Neural progenitor cell (in vitro differentiated cells): ENCODE data around the gene FBXO44. TPM values are rescaled to one million over a fixed set of nuclear protein-coding genes. Genes with fewer than 3 reads are reported as not detected.

ENCODE experiments used
- DNase-seq: peaks from one replicate; pipeline ENCODE4 v3.0.0-alpha.2; 2016; ENCODE audit warnings: low spot score
- H2AFZ ChIP-seq: fragments of 200-600 bp; sonication (generic); replicated peaks from 2 replicates; pipeline ENCODE4 v1.6.1; 2016; ENCODE audit warnings: antibody characterized with exemption
- H3F3A ChIP-seq: fragments of 200-600 bp; sonication (generic); 2 replicates; pipeline ENCODE4 v1.6.1; 2016; ENCODE audit warnings: antibody characterized with exemption, low read depth
- H3K27ac ChIP-seq: fragments of 200-600 bp; sonication (generic); 2 replicates; pipeline ENCODE4 v1.5.1; 2016; ENCODE audit warnings: mild to moderate bottlenecking
- H3K27me3 ChIP-seq: fragments of 200-600 bp; sonication (generic); 2 replicates; pipeline ENCODE4 v1.6.1; 2016; ENCODE audit warnings: mild to moderate bottlenecking, moderate library complexity
- H3K36me3 ChIP-seq: fragments of 200-600 bp; sonication (generic); 2 replicates; pipeline ENCODE4 v1.5.1; 2016
- H3K4me1 ChIP-seq: fragments of 200-600 bp; sonication (generic); 2 replicates; pipeline ENCODE4 v1.6.1; 2016; ENCODE audit warnings: mixed run types
- H3K4me2 ChIP-seq: fragments of 200-600 bp; sonication (generic); 2 replicates; pipeline ENCODE4 v1.6.1; 2016
- H3K4me3 ChIP-seq: fragments of 200-600 bp; sonication (generic); 2 replicates; pipeline ENCODE4 v1.5.1; 2016
- H3K79me2 ChIP-seq: fragments of 200-600 bp; sonication (generic); 2 replicates; pipeline ENCODE4 v1.6.1; 2016; ENCODE audit warnings: low read depth
- H3K9ac ChIP-seq: fragments of 200-600 bp; sonication (generic); 2 replicates; pipeline ENCODE4 v1.6.1; 2016
- H3K9me3 ChIP-seq: fragments of 200-600 bp; sonication (generic); 2 replicates; pipeline ENCODE4 v1.5.1; 2016; ENCODE audit warnings: low read depth
- H4K20me1 ChIP-seq: fragments of 200-600 bp; sonication (generic); 2 replicates; pipeline ENCODE4 v1.6.1; 2016; ENCODE audit warnings: low read depth
- H3K27ac Mint-ChIP-seq: 3 replicates; pipeline ENCODE4 v1.8.0; 2021; ENCODE audit warnings: mixed read lengths
- H3K27me3 Mint-ChIP-seq: 2 replicates; pipeline ENCODE4 v1.8.0; 2022; ENCODE audit warnings: low read depth, mild to moderate bottlenecking, inconsistent platforms, moderate library complexity, mixed read lengths; ENCODE audit not compliant: insufficient read depth
- H3K36me3 Mint-ChIP-seq: 3 replicates; pipeline ENCODE4 v1.8.0; 2021; ENCODE audit warnings: mixed read lengths
- H3K4me1 Mint-ChIP-seq: 3 replicates; pipeline ENCODE4 v1.8.0; 2021; ENCODE audit warnings: mixed read lengths
- H3K4me3 Mint-ChIP-seq: 3 replicates; pipeline ENCODE4 v1.8.0; 2021; ENCODE audit warnings: mild to moderate bottlenecking, moderate library complexity, mixed read lengths
- H3K9me3 Mint-ChIP-seq: 3 replicates; pipeline ENCODE4 v1.8.0; 2020; ENCODE audit warnings: mixed read lengths
- CTCF ChIP-seq: fragments of 200-600 bp; sonication (generic); IDR thresholded peaks from 2 replicates; pipeline ENCODE4 v1.5.1; 2017; ENCODE audit warnings: antibody characterized with exemption, mild to moderate bottlenecking
- EZH2 ChIP-seq: fragments of 200-600 bp; sonication (generic); IDR thresholded peaks from 2 replicates; pipeline ENCODE4 v1.6.1; 2017; ENCODE audit warnings: antibody characterized with exemption, mild to moderate bottlenecking, moderate library complexity
- EZH2phosphoT487 ChIP-seq: fragments of 200-600 bp; sonication (generic); IDR thresholded peaks from 2 replicates; pipeline ENCODE4 v1.6.1; 2017; ENCODE audit warnings: antibody characterized with exemption
- total RNA-seq: library from RNA; depleted of rRNA; stranded (reverse); fragments of >200 nt; gene quantifications from 2 replicates; pipeline ENCODE4 v1.2.3, GENCODE V29; 2015; ENCODE audit warnings: low replicate concordance

FBXO44 gene
- total RNA-seq, 1 donor from 2014 or later = 5.3 TPM

DNA sequence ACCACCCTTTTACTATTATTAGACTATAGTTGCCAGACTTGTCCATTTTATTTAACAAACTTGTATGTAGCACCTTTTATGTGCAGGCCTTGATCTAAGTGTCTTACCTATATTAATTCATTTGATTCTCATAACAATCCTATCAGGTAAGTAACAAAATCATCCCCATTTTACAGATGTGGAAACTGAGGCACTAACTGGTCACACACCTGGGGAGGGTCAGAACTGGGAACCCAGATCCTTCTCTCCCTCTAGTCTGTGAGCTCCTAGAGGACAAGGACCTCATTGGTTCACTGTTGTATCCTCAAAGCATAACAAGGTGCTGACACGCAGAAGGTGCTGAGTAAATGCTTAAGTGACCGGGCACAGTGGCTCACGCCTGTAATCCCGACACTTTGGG is 15.3 kb upstream of the FBXO44 start:
- Mint-ChIP-seq H3K4me3 (no peak overlapping the region), H3K9me3 (no peaks in the 10 kb centered on the region), H3K4me1 (peaks cover 6% of the 10 kb centered on the region), H3K36me3 (no peaks in the 10 kb centered on the region), H3K27me3 (peaks cover 18% of the 10 kb centered on the region), H3K27ac (no peak overlapping the region)
- H3K27me3 ChIP-seq = no peaks in the 10 kb centered on the region
- DNase-seq = no peak
- peaks cover 8% of the 10 kb centered on the region for H3F3A ChIP-seq
- H3K4me1 ChIP-seq = no peaks in the 10 kb centered on the region
- H3K79me2 ChIP-seq = no peaks in the 10 kb centered on the region
- no peak overlapping the region for H3K27ac ChIP-seq
- H3K9me3 ChIP-seq = no peaks in the 10 kb centered on the region
- H2AFZ ChIP-seq = no peak overlapping the region
- peaks cover 13% of the 10 kb centered on the region for H4K20me1 ChIP-seq
- no peak overlapping the region for H3K9ac ChIP-seq
- TF ChIP-seq EZH2 (no peak), EZH2phosphoT487 (no peak)
- H3K4me2 ChIP-seq = no peak overlapping the region
- H3K4me3 ChIP-seq = no peak overlapping the region
- H3K36me3 ChIP-seq = no peaks in the 10 kb centered on the region

- TF ChIP-seq CTCF (no peak), EZH2phosphoT487 (no peak), EZH2 (no peak)
- no peaks in the 10 kb centered on the region for H3K27me3 ChIP-seq
- Mint-ChIP-seq H3K27me3 (peaks cover 18% of the 10 kb centered on the region), H3K4me1 (peaks cover 3% of the 10 kb centered on the region), H3K4me3 (no peak overlapping the region), H3K36me3 (no peaks in the 10 kb centered on the region), H3K27ac (no peak overlapping the region), H3K9me3 (no peaks in the 10 kb centered on the region)
- H3K4me1 ChIP-seq = no peaks in the 10 kb centered on the region
- peaks cover 13% of the 10 kb centered on the region for H4K20me1 ChIP-seq
- H3K4me3 ChIP-seq = no peak overlapping the region
- no peaks in the 10 kb centered on the region for H3K9me3 ChIP-seq
- no peaks in the 10 kb centered on the region for H3K79me2 ChIP-seq
- H3F3A ChIP-seq = peaks cover 8% of the 10 kb centered on the region
- no peaks in the 10 kb centered on the region for H3K36me3 ChIP-seq
- H2AFZ ChIP-seq = no peak overlapping the region
- no peak overlapping the region for H3K27ac ChIP-seq
- H3K9ac ChIP-seq = no peak overlapping the region
- no peak for DNase-seq
- no peak overlapping the region for H3K4me2 ChIP-seq
These were observed 14.6 kb upstream of the FBXO44 start for GRCh38 chr1:11640101-11640500.

GRCh38 chr1:11640944-11641343 is 13.7 kb upstream of the FBXO44 start:
- H3K4me3 Mint-ChIP-seq = no peak overlapping the region
- Histone ChIP-seq H3F3A (peaks cover 8% of the 10 kb centered on the region), H3K27ac (no peak overlapping the region), H2AFZ (no peak overlapping the region), H3K27me3 (no peaks in the 10 kb centered on the region), H3K4me1 (no peaks in the 10 kb centered on the region), H3K4me3 (no peak overlapping the region), H3K79me2 (no peaks in the 10 kb centered on the region), H3K9me3 (no peaks in the 10 kb centered on the region), H3K4me2 (no peak overlapping the region), H3K9ac (no peak overlapping the region), H3K36me3 (no peaks in the 10 kb centered on the region), H4K20me1 (peaks cover 12% of the 10 kb centered on the region)
- H3K27me3 Mint-ChIP-seq = peaks cover 15% of the 10 kb centered on the region
- no peak for TF ChIP-seq CTCF
- no peak for TF ChIP-seq EZH2phosphoT487
- TF ChIP-seq EZH2 = no peak
- H3K36me3 Mint-ChIP-seq = no peaks in the 10 kb centered on the region
- no peak overlapping the region for H3K27ac Mint-ChIP-seq
- peaks cover under 1% of the 10 kb centered on the region for H3K4me1 Mint-ChIP-seq
- no peak for DNase-seq
- no peaks in the 10 kb centered on the region for H3K9me3 Mint-ChIP-seq

DNA sequence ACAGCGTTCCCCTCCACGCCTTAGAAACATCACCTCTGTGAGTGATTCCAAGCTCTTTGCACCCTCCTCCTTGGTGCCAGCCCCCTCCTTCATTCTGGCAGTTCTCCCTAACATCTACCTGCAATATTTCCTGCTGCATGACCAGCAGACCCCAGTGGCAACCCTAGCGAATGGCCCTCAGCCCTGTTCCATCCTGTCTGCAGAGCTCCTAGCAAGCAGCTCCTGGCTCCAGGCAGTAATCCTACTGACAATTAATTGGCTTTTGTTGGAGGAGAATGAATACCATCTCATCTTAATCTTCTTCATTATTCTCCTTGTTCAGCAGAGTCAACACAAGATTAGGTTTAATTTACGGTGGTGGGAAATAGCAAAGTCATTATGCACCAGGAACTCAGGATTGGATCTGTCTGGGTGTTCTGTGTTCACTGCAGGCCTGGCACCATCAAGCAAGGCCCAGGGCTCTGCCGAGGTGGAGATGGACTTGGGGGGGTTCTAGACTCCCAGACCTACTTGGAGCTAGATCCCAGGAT is 12.8 kb upstream of the FBXO44 start:
- H3K27me3 Mint-ChIP-seq = peaks cover 16% of the 10 kb centered on the region
- Histone ChIP-seq H3K36me3 (no peaks in the 10 kb centered on the region), H3K4me2 (no peak overlapping the region), H3K9me3 (no peaks in the 10 kb centered on the region), H3K9ac (no peak overlapping the region), H3K27me3 (no peaks in the 10 kb centered on the region), H3K79me2 (no peaks in the 10 kb centered on the region), H3F3A (peaks cover 4% of the 10 kb centered on the region), H3K27ac (no peak overlapping the region), H3K4me1 (no peaks in the 10 kb centered on the region), H3K4me3 (no peak overlapping the region), H4K20me1 (peaks cover 3% of the 10 kb centered on the region), H2AFZ (no peak overlapping the region)
- H3K36me3 Mint-ChIP-seq = no peaks in the 10 kb centered on the region
- no peak for TF ChIP-seq EZH2
- H3K27ac Mint-ChIP-seq = no peak overlapping the region
- peak; percentile 66 for DNase-seq
- H3K4me3 Mint-ChIP-seq = no peak overlapping the region
- H3K4me1 Mint-ChIP-seq = no peaks in the 10 kb centered on the region
- H3K9me3 Mint-ChIP-seq = no peaks in the 10 kb centered on the region
